BJ (cell line): ENCODE data around the gene ETDC. TPM values are rescaled to one million over a fixed set of nuclear protein-coding genes. Genes with fewer than 3 reads are reported as not detected.

Source experiments
- CTCF ChIA-PET: fragments of 350-600 bp; formaldehyde crosslinking; extraction: SDS; loops from one replicate; lab custom pipeline; 2021; ENCODE audit warnings: antibody characterized with exemption, inconsistent platforms; lab: Yijun Ruan, JAX
- POLR2A ChIA-PET: fragments of 300-600 bp; sonication (Branson Sonifier 250); formaldehyde crosslinking; extraction: SDS; loops from one replicate; lab custom pipeline; 2021; ENCODE audit warnings: antibody characterized with exemption; lab: Charles Lee
- DNase-seq: peaks from one replicate; pipeline ENCODE4 v3.0.0-alpha.2; 2011; ENCODE audit warnings: low read depth
- H3K27me3 ChIP-seq: 2 replicates; pipeline ENCODE4 v1.6.0; 2011; ENCODE audit warnings: low read length; ENCODE audit not compliant: control insufficient read depth, insufficient read depth
- H3K36me3 ChIP-seq: 2 replicates; pipeline ENCODE4 v1.5.1; 2011; ENCODE audit warnings: low read length; ENCODE audit not compliant: control insufficient read depth, insufficient read depth
- H3K4me3 ChIP-seq: 2 replicates; pipeline ENCODE4 v1.5.1; 2011; ENCODE audit warnings: low read depth, mild to moderate bottlenecking, control low read depth, low read length
- CTCF ChIP-seq: IDR thresholded peaks from 2 replicates; pipeline ENCODE4 v1.5.1; 2011; ENCODE audit warnings: low read depth, mild to moderate bottlenecking, control low read depth, inconsistent platforms, low read length, moderate library complexity; ENCODE audit not compliant: insufficient read depth
- polyA plus RNA-seq: library from polyadenylated mRNA; depleted of rRNA; stranded (reverse); fragments of >200 nt; gene quantifications from 2 replicates; pipeline ENCODE4 v1.2.3, GENCODE V29; 2011; rRNA removed

The ETDC gene
- polyA plus RNA-seq, 1 experiment: not detected

GRCh38 chrX:135346975-135347374 lies 37.7 kb downstream of the ETDC start:
- ChIA-PET POLR2A (no interaction called here), CTCF (no interaction called here)
- no peak for TF ChIP-seq CTCF
- Histone ChIP-seq H3K4me3 (no peak overlapping the region), H3K27me3 (no peaks in the 10 kb centered on the region), H3K36me3 (peaks cover 2% of the 10 kb centered on the region; the same call in 1 of the 2 replicates)
- DNase-seq: no peak

GRCh38 chrX:135347381-135348016 lies 38.2 kb downstream of the ETDC start:
- Histone ChIP-seq H3K36me3 (peaks cover 2% of the 10 kb centered on the region; the same call in 1 of the 2 replicates), H3K27me3 (no peaks in the 10 kb centered on the region), H3K4me3 (no peak overlapping the region)
- ChIA-PET CTCF (no interaction called here), POLR2A (no interaction called here)
- DNase-seq: no peak
- TF ChIP-seq CTCF: no peak

GRCh38 chrX:135354288-135354687 lies 45.0 kb downstream of the ETDC start:
- TF ChIP-seq CTCF: no peak
- no peaks in the 10 kb centered on the region for H3K27me3 ChIP-seq
- ChIA-PET CTCF (no interaction called here), POLR2A (no interaction called here)
- no peak overlapping the region for H3K4me3 ChIP-seq
- no peak for DNase-seq
- H3K36me3 ChIP-seq: peaks cover 2% of the 10 kb centered on the region; the same call in 1 of the 2 replicates

Other genes with a start within 250 kb of the ETDC start
- gene SMIM10L2B, start 210.8 kb upstream of the ETDC start, polyA plus RNA-seq: 0.64 and 0.67 TPM in 2 replicates
- not detected in 2 replicates for gene ETDB, start 189.0 kb upstream of the ETDC start, polyA plus RNA-seq
- gene CT55, start 138.1 kb upstream of the ETDC start, polyA plus RNA-seq: not detected in 2 replicates
- not detected in 2 replicates for gene ETDA, start 57.4 kb upstream of the ETDC start, polyA plus RNA-seq
- 3.9 and 5.8 TPM in 2 replicates for gene ZNF75D, start 34.6 kb downstream of the ETDC start, polyA plus RNA-seq
- 5.0 and 7.4 TPM in 2 replicates for gene ZNF449, start 35.3 kb downstream of the ETDC start, polyA plus RNA-seq
- 0.05 and 0.09 TPM in 2 replicates for gene SMIM10L2A, start 112.5 kb downstream of the ETDC start, polyA plus RNA-seq
- 2.7 and 4.2 TPM in 2 replicates for gene INTS6L, start 211.2 kb downstream of the ETDC start, polyA plus RNA-seq